ENCODE data around the gene KCNIP4.

DNA sequence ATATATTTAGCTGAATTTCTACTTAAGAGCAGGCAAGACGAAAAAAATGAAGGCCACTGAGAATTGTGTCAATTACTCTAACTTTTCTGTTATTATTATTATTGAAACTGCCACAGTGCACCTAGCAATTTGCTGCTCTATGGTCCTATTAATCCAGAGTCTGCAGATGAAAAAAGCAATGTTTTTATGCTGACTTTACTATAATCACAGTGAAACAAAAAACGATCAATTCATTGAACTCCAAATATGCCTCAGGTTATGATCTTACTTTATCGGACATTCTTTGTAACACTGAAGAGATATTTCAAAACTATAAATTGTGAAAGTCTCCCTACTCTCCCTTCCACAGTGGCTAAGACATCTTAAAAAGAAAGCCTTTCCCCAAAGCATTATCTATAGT lies 474.4 kb downstream of the KCNIP4 start:
- TF ChIP-seq, protein P1, sequence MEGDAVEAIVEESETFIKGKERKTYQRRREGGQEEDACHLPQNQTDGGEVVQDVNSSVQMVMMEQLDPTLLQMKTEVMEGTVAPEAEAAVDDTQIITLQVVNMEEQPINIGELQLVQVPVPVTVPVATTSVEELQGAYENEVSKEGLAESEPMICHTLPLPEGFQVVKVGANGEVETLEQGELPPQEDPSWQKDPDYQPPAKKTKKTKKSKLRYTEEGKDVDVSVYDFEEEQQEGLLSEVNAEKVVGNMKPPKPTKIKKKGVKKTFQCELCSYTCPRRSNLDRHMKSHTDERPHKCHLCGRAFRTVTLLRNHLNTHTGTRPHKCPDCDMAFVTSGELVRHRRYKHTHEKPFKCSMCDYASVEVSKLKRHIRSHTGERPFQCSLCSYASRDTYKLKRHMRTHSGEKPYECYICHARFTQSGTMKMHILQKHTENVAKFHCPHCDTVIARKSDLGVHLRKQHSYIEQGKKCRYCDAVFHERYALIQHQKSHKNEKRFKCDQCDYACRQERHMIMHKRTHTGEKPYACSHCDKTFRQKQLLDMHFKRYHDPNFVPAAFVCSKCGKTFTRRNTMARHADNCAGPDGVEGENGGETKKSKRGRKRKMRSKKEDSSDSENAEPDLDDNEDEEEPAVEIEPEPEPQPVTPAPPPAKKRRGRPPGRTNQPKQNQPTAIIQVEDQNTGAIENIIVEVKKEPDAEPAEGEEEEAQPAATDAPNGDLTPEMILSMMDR (IDR thresholded peaks at IDR 0.05; ENCODE audit: insufficient read depth, low read length): no peak
- no peak for TF ChIP-seq REST (IDR thresholded peaks at IDR 0.05; ENCODE audit: insufficient replicate concordance, low read depth)
- no peak for TF ChIP-seq POLR2AphosphoS5 (IDR thresholded peaks at IDR 0.05; ENCODE audit: low read depth)
- TF ChIP-seq GABPA (IDR thresholded peaks at IDR 0.05; ENCODE audit: low read depth): no peak
- no peak for TF ChIP-seq SPI1 (IDR thresholded peaks at IDR 0.05; ENCODE audit: borderline replicate concordance, low read depth)

All from HL-60 (cell line).